GM12875 (cell line): Measurements from ENCODE around the gene TGM5.

Experiments
- H3K4me3 ChIP-seq: one replicate; pipeline ENCODE4 v1.5.1; 2011; ENCODE audit warnings: low read depth, low read length, control low read depth
- TF ChIP-seq, protein P1 (sequence below): IDR thresholded peaks from 2 replicates; pipeline ENCODE4 v1.5.1; 2011; ENCODE audit warnings: low read depth, mild to moderate bottlenecking, control low read depth, inconsistent platforms, low read length, moderate library complexity, borderline replicate concordance; ENCODE audit not compliant: insufficient read depth

TGM5 gene

DNA sequence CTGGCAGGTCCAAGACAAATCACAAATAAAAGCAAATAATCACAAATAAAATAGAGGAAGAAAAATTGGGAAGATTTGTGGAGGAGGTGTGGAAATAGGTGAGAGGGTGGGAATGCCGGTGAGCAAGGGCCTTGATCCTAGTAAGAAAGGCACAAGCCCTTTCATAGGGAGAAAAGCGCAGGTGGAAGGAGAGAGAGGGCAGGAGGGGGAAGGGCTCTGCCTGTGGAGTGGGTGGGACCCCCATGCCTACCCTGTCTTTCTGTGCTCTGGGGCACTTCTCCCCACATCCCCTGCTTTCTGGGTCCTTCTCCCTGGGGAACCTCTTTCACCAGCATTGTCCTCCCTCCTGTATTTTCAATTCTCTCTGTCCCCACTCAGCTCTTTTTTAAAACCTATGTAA, 711 bp upstream of the TGM5 start:
- no peak overlapping the region for H3K4me3 ChIP-seq
- TF ChIP-seq, protein P1, sequence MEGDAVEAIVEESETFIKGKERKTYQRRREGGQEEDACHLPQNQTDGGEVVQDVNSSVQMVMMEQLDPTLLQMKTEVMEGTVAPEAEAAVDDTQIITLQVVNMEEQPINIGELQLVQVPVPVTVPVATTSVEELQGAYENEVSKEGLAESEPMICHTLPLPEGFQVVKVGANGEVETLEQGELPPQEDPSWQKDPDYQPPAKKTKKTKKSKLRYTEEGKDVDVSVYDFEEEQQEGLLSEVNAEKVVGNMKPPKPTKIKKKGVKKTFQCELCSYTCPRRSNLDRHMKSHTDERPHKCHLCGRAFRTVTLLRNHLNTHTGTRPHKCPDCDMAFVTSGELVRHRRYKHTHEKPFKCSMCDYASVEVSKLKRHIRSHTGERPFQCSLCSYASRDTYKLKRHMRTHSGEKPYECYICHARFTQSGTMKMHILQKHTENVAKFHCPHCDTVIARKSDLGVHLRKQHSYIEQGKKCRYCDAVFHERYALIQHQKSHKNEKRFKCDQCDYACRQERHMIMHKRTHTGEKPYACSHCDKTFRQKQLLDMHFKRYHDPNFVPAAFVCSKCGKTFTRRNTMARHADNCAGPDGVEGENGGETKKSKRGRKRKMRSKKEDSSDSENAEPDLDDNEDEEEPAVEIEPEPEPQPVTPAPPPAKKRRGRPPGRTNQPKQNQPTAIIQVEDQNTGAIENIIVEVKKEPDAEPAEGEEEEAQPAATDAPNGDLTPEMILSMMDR, result no peak

DNA sequence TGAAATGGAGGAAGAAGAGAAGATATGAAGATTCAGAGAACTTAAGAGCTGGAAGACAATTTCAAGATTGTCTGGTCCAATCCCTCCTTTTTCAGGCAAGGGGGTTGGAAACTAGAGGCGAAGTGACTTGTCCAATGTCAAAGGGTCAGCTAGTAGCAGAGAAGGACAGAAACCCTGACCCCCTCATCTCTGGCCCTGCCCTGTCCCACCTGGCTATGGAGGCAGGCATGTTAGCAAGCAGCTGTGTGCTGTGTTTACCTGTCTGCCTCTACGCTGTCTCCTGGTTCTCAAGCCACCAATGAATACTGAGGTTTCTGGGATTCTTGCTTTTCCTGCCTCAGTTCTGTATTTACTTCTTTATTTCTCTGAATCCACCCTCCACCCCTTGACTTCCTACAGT, 342 bp downstream of the TGM5 start:
- no peak overlapping the region for H3K4me3 ChIP-seq
- TF ChIP-seq, protein P1, result no peak

DNA sequence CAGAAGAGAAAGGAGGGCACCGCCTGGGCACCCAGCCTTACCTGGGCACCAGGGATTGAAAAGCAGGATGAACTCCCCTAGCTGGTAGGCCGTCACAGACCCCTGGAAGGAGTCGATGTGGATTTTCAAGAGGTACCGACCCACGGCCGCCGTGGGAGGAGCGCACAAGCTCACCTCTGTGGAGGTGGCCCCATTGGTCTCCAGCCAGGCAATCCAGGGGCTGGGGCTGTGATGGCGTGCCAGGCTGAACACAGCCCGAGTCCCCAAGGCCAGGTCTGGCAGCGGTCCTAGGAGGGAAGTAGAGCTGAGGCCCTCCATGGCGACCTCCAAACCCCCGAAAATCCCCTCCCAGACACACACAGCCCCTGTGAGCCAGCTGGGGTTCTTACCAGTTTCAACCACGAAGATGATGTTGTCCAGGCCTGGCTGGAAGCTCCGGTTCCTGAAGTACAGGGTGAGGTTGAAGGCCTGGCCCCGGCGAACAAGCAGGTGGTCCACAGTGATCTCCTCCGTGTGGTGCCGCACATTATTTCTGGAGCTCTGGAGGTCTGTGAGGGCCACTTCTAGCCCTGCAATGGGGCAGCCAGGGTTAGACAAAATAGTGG, 6.6 kb downstream of the TGM5 start:
- TF ChIP-seq, protein P1, result no peak

DNA sequence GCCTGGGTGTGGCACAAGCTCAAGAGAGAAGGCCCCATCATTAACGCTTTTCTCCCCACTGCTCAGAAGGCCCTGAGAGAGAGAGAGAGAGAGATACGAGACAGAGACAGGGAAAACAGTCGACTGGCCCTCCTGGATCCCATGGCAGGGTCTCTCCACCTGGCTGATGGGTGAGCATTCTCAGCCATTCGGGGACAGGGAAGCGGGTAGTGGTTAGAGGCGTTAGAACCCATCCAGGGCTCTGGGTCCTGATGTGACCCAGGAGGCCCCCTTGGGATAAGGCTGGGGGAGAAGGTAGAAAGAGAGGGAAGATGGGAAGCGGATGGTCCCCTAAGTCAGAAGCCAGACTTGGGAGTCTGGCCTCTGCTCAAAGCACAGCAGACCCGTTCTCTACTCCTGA, 7.9 kb downstream of the TGM5 start:
- TF ChIP-seq, protein P1, result no peak
- H3K4me3 ChIP-seq, result no peak overlapping the region

More for the DNA sequence above, 6.6 kb downstream of the TGM5 start:
- H3K4me3 ChIP-seq, result no peak overlapping the region

DNA sequence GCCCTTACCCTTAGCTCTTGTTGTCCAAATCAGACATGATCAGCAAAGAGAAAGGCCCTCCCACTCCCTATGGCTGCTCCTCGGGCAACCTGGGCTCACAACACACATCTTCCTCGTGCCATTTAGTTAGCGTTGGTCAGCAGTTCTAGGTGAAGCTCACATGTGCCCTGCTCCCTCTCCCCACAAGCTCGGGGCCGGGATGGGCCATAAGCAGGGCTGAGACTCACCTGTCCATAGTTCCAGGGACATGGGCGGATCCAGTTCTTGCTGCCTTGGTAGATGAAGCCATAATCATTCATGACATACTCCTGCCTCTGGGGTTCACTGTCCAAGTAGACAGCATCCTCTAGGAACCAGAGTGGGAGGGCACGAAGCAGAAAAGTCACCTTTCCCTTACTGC, 10.4 kb downstream of the TGM5 start:
- no peak overlapping the region for H3K4me3 ChIP-seq
- TF ChIP-seq, protein P1, result no peak

DNA sequence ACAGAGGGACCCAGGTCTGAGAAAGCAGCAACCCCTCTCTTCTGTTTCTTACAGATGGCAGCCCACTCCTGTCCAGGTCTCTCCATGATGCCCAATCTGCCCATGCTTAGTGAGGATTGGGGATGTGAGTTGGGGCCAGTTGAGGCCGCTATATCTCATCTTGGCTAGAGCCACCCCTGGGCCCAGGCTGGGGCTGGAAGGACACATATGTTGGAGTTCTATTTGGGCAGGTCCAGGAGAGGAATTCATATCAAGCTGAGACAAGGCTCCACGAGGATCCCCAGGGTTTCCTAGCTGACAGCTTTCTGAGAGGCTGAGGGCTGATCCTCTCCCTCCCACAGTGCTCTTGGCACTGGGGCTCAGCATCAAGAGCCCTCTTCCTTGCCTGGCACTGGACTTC, 11.4 kb downstream of the TGM5 start:
- no peak overlapping the region for H3K4me3 ChIP-seq
- TF ChIP-seq, protein P1, result no peak
